Tibial nerve (tissue), 4 donors: ENCODE results near the gene FMN1.

Experiments used
- EP300 ChIP-seq, 2 donors: sonication (generic); formaldehyde crosslinking; IDR thresholded peaks; one replicate each; pipeline ENCODE4 v1.6.1; 2017; ENCODE audit warnings: antibody characterized with exemption in 2 of 2, mild to moderate bottlenecking in 1 of 2
- POLR2A ChIP-seq, 2 donors: fragments of 450-650 bp; IDR thresholded peaks; one replicate each; pipeline ENCODE4 v1.6.1; 2017; ENCODE audit warnings: antibody characterized with exemption in 2 of 2, mild to moderate bottlenecking in 2 of 2, moderate library complexity in 2 of 2
- TF ChIP-seq, protein P1 (sequence below), 5 experiments: fragments of 200-600 bp in 3 of 5; fragments of 450-650 bp in 2 of 5; sonication (generic) in 3 of 5; IDR thresholded peaks; one replicate each; pipeline ENCODE4 v1.5.1; 2016 to 2019; ENCODE audit warnings: antibody characterized with exemption in 5 of 5, mild to moderate bottlenecking in 3 of 5, moderate library complexity in 2 of 5

DNA sequence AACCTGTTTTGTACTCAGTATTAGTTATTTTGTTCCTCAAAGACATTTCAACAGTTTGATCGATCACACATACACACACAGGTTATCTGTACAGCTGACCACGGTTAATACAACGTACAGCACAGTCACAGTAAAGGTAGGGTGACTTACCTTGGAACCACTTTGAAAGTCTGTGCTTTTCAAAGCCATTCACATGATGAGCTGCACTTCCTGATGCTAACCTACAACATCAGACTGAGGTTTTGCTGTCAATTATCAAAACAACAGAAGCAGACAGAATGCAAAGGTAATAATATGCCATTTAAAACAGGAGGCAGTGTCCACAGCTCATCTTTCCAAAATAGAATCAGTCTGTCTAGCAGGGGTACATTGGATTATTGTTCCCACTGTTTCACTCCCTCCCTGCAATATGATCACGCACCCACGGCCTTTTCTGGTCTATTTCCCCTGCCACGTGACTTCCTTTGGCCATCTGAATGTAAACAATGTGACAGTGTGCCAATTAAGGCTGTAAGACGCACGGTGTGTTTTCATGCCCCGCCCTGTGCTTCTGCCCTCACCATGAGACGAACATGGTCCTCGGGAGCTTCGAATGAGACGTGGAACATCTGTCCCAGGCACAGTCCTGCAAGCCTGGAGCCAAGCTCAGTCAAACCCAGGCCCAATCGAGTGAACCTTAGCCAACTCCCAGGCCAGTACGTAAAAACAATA lies 102.4 kb downstream of the FMN1 start:
- TF ChIP-seq, protein P1, sequence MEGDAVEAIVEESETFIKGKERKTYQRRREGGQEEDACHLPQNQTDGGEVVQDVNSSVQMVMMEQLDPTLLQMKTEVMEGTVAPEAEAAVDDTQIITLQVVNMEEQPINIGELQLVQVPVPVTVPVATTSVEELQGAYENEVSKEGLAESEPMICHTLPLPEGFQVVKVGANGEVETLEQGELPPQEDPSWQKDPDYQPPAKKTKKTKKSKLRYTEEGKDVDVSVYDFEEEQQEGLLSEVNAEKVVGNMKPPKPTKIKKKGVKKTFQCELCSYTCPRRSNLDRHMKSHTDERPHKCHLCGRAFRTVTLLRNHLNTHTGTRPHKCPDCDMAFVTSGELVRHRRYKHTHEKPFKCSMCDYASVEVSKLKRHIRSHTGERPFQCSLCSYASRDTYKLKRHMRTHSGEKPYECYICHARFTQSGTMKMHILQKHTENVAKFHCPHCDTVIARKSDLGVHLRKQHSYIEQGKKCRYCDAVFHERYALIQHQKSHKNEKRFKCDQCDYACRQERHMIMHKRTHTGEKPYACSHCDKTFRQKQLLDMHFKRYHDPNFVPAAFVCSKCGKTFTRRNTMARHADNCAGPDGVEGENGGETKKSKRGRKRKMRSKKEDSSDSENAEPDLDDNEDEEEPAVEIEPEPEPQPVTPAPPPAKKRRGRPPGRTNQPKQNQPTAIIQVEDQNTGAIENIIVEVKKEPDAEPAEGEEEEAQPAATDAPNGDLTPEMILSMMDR (IDR thresholded peaks at IDR 0.05) = no peak
- TF ChIP-seq POLR2A (IDR thresholded peaks at IDR 0.05) (no peak), EP300 (IDR thresholded peaks at IDR 0.05) (no peak)
